OCI-LY7 (cell line): ENCODE measurements around the gene UBXN2A.

Experiments used
- CTCF ChIP-seq: fragments of 200-600 bp; sonication (generic); conservative IDR thresholded peaks from 2 replicates; pipeline ENCODE4 v1.5.1; 2014; ENCODE audit warnings: mild to moderate bottlenecking, antibody characterized with exemption, low read length, moderate library complexity, mixed read lengths
- EZH2phosphoT487 ChIP-seq: fragments of 200-600 bp; sonication (generic); IDR thresholded peaks from 2 replicates; pipeline ENCODE4 v1.6.1; 2018; ENCODE audit warnings: low read depth, borderline replicate concordance, mild to moderate bottlenecking, mixed run types, antibody characterized with exemption, low read length, moderate library complexity, mixed read lengths

DNA sequence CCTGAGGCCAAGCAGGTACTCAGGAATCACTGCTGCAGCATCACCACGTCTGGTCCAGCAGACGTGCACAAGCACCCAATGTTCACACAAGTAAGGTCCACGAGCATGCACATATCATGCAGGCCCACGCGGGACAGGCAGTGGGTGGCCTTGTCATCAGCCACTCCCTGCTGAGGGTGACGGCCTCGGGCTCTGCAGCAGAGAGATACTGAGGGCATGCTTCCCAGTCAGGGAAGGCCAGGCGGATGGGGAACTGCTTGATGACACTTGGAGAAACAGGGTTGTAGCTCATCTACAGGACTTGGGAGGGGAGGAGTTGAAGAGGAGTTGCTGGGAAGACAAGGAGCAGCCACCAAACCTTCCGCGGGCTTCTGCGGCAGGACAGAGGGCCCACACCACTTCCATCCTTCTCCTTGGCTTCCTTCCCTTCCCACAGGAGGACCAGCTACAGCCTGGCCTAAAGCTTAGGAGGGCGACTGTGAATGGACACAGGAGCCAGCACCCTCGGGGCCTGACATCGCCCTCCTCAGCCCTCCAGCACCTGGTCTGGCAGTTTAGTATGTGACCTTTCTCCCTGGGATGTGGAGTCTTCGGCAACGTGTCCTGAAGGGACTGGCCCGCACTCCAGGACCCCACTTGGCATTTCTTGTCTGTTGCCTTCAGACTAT is 84.9 kb downstream of the UBXN2A start:
- TF ChIP-seq CTCF (no peak), EZH2phosphoT487 (no peak)
